RPMI8226 (cell line): ENCODE results near the gene DCLRE1A.
"Not testable (repeated sequence)": the region's sequence is repeated elsewhere in the genome, so short reads cannot be mapped to it uniquely, and the experiment has no call there.

ENCODE experiments used
- DNase-seq: peaks from one replicate; pipeline ENCODE4 v3.0.0-alpha.2; 2015

DCLRE1A gene

GRCh38 chr10:113857210-113857609, 3.3 kb upstream of the DCLRE1A start:
- no peak for DNase-seq

GRCh38 chr10:113856563-113856962, 2.7 kb upstream of the DCLRE1A start:
- no peak for DNase-seq

GRCh38 chr10:113854761-113855588, 1.1 kb upstream of the DCLRE1A start:
- peak; percentile 44 for DNase-seq

- no peak for DNase-seq
These were observed 287 bp downstream of the DCLRE1A start for GRCh38 chr10:113853578-113854012.

- DNase-seq = no peak
These were observed 3.9 kb downstream of the DCLRE1A start for GRCh38 chr10:113849946-113850345.

- DNase-seq = no peak
These were observed 4.6 kb downstream of the DCLRE1A start for GRCh38 chr10:113849140-113849803.

GRCh38 chr10:113846036-113846435, 7.8 kb downstream of the DCLRE1A start:
- no peak for DNase-seq

- no peak for DNase-seq
These were observed 9.9 kb downstream of the DCLRE1A start for GRCh38 chr10:113843972-113844485.

GRCh38 chr10:113842171-113842570, 11.7 kb downstream of the DCLRE1A start:
- DNase-seq = no peak

GRCh38 chr10:113828567-113828966, 25.3 kb downstream of the DCLRE1A start:
- DNase-seq = not testable (repeated sequence)

- no peak for DNase-seq
These were observed 28.1 kb downstream of the DCLRE1A start for GRCh38 chr10:113825791-113826190.

GRCh38 chr10:113823389-113823788, 30.5 kb downstream of the DCLRE1A start:
- no peak for DNase-seq

- no peak for DNase-seq
These were observed 31.7 kb downstream of the DCLRE1A start for GRCh38 chr10:113822174-113822573.

GRCh38 chr10:113821306-113821705, 32.6 kb downstream of the DCLRE1A start:
- DNase-seq = not testable (repeated sequence)

- no peak for DNase-seq
These were observed 33.4 kb downstream of the DCLRE1A start for GRCh38 chr10:113820507-113820906.

- no peak for DNase-seq
These were observed 33.9 kb downstream of the DCLRE1A start for GRCh38 chr10:113819989-113820388.

GRCh38 chr10:113814700-113815099, 39.2 kb downstream of the DCLRE1A start:
- DNase-seq = not testable (repeated sequence)

- DNase-seq = no peak
These were observed 45.7 kb downstream of the DCLRE1A start for GRCh38 chr10:113808168-113808567.

GRCh38 chr10:113806503-113806902, 47.4 kb downstream of the DCLRE1A start:
- DNase-seq = no peak

GRCh38 chr10:113802997-113803396, 50.9 kb downstream of the DCLRE1A start:
- no peak for DNase-seq

- no peak for DNase-seq
These were observed 52.3 kb downstream of the DCLRE1A start for GRCh38 chr10:113801569-113801968.

GRCh38 chr10:113791691-113792090, 62.2 kb downstream of the DCLRE1A start:
- DNase-seq = no peak

- DNase-seq = no peak
These were observed 65.2 kb downstream of the DCLRE1A start for GRCh38 chr10:113788604-113789083.
